Stimulated activated CD8-positive, alpha-beta memory T cell treated with anti-CD3 and anti-CD28 coated beads, Interleukin-15, amount 100 ng/mL, for 48 hours (primary cell): ENCODE results near the gene HJURP.

Source experiments
- DNase-seq, 2 donors: peaks; one replicate each; pipeline ENCODE4 v3.0.0-alpha.2; 2020; ENCODE audit warnings: low read depth in 2 of 2

HJURP gene

GRCh38 chr2:233793465-233794127 lies 60.7 kb downstream of the HJURP start:
- no peak for DNase-seq

- DNase-seq, result no peak
Measured at GRCh38 chr2:233792720-233793119, 61.6 kb downstream of the HJURP start.

- no peak for DNase-seq
Measured at GRCh38 chr2:233791883-233792329, 62.4 kb downstream of the HJURP start.

GRCh38 chr2:233791151-233791882 lies 63.0 kb downstream of the HJURP start:
- DNase-seq, result no peak

GRCh38 chr2:233789554-233789953 lies 64.8 kb downstream of the HJURP start:
- DNase-seq, result no peak
